Subcutaneous adipose tissue (tissue), 4 donors: ENCODE measurements around the gene GCSH. TPM values are rescaled to one million over a fixed set of nuclear protein-coding genes. Genes with fewer than 3 reads are reported as not detected.

Experiments used
- CTCF ChIP-seq: fragments of 450-650 bp; IDR thresholded peaks from one replicate; pipeline ENCODE4 v1.5.1; 2016; ENCODE audit warnings: low read depth, mild to moderate bottlenecking, control low read depth, antibody characterized with exemption, moderate library complexity
- total RNA-seq, 4 donors: library from RNA; depleted of rRNA; stranded (reverse); fragments of >200 nt; gene quantifications; one replicate each; pipeline ENCODE4 v1.1.0, GENCODE V29; 2016

The GCSH gene
- total RNA-seq, 4 donors from 2014 or later: 22.8 to 57.1 (median 41.5) TPM

GRCh38 chr16:81117436-81117835, 21.2 kb upstream of the GCSH start:
- no peak for TF ChIP-seq CTCF

GRCh38 chr16:81116285-81116684, 20.1 kb upstream of the GCSH start:
- no peak for TF ChIP-seq CTCF

- no peak for TF ChIP-seq CTCF
Measured at GRCh38 chr16:81112453-81112852, 16.3 kb upstream of the GCSH start.

- TF ChIP-seq CTCF: no peak
Measured at GRCh38 chr16:81107511-81107910, 11.3 kb upstream of the GCSH start.

GRCh38 chr16:81106826-81107503, 10.8 kb upstream of the GCSH start:
- TF ChIP-seq CTCF: no peak

- no peak for TF ChIP-seq CTCF
Measured at GRCh38 chr16:81105946-81106345, 9.8 kb upstream of the GCSH start.

GRCh38 chr16:81101702-81102101, 5.5 kb upstream of the GCSH start:
- TF ChIP-seq CTCF: no peak
